Hematopoietic multipotent progenitor cell treated with erythropoietin and hydrocortisone succinate and interleukin-3 and kit ligand, for 4 days (in vitro differentiated cells): ENCODE results near the gene PSAPL1.

Experiments used
- DNase-seq: peaks from one replicate; pipeline ENCODE4 v3.0.0-alpha.2; 2015

The PSAPL1 gene

DNA sequence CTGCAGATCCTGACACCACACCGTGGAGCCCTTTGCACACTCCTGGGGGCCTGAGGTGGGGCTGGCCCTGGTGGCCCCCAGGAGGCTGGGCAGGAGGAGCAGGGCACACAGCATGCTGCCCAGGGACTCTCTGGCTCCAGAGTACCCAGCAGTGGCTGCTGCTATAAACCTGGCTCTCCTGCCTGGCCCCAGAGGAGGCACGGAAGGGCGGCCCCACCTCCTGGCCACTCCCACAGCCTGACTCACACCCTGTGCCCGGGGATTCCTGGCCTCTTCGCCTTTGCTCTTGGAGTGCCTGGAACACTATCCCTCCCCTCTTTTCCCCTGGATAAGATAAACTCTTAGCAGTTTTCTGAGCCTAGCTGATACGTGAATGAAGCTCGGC lies at the start of gene PSAPL1:
PSAPL1 (minus strand) TSS at position 165 of the 385 bp plus-strand sequence; CDS start at position 114, 51 bp downstream.
- peak; percentile 6 for DNase-seq

DNA sequence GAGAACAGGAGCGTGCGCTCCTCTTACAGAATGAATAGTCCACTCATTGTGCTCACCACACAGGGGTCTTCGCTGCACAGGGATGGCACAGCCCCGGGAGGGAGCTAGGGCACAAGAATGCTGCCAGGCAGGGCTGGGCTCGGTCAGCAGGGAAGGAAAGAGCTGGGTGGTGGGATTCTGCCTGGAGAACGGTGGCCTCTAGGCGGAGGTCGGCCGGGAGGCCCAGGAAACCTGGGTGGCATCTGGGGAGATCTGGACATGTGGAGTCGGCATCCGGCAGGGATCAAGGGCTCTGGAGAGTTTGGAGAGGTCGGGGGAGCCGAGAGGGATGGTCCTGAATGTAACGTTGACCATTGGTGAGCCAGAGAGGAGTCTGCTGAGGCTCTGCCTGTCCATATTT lies 46.5 kb upstream of the PSAPL1 start:
- no peak for DNase-seq

DNA sequence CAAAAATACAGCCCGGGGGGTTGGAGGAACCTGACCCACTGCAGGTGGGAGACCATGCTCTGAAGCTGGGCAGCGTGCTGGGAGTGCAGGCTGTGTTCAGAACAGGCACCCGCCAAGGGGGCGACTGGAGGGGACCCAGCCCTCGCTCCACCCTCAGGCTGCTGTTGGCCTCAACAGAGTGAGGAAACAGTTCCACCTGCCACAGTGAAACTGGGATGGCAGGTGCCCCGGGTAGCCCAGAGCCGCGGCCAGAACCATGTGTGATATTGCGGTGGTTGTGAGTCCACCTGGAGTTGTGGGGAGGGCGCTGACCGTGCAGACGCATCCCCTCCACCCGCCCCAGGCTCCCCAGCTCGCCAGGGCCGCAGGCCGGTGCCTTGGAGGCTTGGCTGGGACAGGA lies 45.7 kb upstream of the PSAPL1 start:
- no peak for DNase-seq

DNA sequence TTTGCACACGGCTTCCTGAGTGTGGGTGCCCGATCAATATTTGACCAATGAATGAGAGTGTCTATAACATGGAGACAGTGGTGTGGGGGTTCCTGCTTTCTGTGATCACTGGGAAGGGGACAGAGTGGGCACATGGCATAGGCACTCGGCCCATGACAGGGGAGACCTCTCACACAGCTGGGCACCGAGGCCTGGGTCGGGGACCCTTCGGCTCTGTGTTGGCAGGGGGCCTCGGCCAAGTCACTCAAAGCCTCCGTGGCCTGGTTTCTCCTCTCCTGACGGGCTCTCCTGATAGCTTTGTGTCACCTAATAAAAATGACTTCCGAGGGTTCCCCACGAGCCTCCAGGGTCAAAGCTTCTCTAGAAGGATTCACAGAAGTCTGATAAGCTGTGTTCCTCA lies 43.9 kb upstream of the PSAPL1 start:
- DNase-seq = no peak

- DNase-seq = no peak
Measured at GRCh38 chr4:7477695-7478094, 43.0 kb upstream of the PSAPL1 start.

DNA sequence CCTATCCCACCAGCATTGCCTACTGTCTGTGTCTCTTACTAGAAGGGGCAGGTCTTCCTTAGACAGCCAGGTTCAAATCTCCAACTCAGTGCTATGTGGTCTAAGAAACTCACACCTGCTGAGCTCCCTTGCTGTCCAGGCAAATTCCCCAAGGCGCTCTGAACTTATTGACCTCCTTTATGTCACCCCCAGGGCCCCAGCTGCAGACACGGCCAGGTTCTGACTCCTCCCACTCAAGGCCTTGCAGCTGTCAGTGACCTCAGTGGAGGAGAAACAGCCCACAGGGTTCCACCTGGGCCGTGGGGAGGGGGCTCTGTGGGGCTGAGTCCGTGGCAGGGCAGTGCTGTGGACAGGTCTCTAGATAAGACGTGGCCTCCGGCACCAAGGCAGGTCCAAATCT lies 42.1 kb upstream of the PSAPL1 start:
- no peak for DNase-seq

- no peak for DNase-seq
Measured at GRCh38 chr4:7475207-7475606, 40.5 kb upstream of the PSAPL1 start.

- DNase-seq = no peak
Measured at GRCh38 chr4:7474320-7474719, 39.6 kb upstream of the PSAPL1 start.

- DNase-seq = no peak
Measured at GRCh38 chr4:7473081-7473480, 38.4 kb upstream of the PSAPL1 start.

DNA sequence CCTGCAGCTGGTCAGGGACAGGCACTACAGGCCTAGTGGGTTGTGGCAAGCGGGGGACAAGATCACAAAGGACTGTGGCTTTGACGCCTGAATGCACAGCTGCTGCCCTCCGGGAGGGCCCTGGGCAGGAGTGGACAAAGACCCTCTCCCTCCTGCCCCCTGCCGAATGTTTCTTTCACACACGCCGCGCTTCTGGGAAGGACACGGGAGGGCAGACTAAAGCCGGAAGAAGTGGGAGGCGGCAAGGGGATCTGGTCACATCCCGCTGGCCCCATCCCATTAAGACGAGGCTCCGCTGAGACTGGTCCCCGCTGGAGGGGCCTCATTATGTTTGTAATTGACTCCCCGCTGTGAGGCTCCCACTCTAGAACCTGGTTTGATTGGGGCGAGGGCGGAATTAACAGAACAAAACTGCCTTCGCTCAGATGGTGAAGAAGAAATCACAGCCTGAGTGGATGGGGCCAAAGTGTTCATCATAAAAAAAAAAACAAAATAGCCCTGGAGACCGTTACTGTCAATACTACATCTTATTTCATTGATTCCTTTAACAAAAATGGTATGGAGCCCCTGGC lies 37.8 kb upstream of the PSAPL1 start:
- no peak for DNase-seq

DNA sequence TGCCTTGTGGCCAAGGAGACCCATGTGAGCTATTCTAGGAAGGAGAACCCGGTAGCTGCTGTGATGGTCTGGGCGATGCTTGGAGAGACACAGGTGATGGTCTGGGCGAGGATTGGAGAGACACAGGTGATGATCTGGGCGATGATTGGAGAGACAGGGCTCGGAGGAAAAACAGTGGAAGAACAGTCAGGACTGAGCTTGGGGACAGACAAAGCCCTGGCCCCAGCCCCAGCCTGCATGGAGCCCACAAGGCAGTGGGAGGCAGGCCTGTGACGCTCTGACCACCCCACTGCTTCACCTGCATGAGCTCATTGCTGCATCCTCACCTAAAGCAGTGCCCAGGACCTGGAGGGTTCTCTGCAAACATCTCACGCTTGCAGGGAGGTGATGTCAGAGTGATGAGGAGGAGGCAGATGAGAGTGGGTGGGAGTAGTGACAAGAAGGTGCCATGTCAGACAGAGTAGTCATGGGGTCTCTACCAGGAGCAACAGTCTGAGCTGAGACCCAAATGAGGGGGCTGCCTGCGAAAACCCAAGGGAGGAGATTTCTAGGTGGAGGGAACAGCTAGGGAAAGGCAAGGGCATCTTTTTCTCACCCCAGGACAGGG lies 35.9 kb upstream of the PSAPL1 start:
- no peak for DNase-seq

- no peak for DNase-seq
Measured at GRCh38 chr4:7470111-7470510, 35.4 kb upstream of the PSAPL1 start.

DNA sequence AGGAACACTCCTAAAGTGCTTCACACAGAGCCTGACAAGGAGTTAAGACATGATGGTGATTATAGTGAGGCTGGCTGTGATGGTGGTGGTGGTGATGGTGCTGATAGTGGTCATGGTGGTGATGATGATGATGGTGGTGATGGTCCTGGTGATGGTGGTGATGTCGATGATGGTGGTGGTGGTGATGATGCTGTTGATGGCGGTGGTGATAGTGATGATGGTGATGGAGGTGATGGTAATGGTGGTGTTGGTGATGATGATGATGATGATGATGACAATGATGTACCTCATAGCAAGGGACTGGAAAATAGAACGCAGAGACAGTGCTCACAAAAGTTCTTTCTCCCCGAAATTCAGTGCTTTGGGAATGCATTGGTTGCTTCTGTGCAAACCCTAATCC lies 34.3 kb upstream of the PSAPL1 start:
- DNase-seq = no peak

- DNase-seq = no peak
Measured at GRCh38 chr4:7467471-7467870, 32.7 kb upstream of the PSAPL1 start.

GRCh38 chr4:7466904-7467303 lies 32.2 kb upstream of the PSAPL1 start:
- no peak for DNase-seq

GRCh38 chr4:7466215-7466614 lies 31.5 kb upstream of the PSAPL1 start:
- no peak for DNase-seq

DNA sequence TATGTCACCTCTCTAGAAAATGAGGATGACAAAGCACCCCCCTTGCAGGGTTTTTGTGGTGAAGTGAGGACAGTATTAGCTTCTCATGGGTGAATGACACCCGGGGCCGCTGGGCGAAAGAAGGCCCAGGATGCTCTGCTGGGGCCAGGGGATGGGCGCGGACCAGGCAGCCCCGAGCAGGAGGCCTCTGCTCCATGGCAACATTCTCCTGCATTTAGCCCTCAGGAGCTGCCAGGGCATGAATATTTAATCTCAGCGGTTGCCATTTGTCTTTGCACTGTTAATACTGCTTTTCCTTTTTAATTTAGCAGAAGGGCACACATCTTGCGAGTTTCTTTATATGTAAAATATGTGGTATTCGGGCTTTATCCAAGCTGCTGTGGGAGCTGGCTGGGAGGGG lies 30.3 kb upstream of the PSAPL1 start:
- DNase-seq = no peak

DNA sequence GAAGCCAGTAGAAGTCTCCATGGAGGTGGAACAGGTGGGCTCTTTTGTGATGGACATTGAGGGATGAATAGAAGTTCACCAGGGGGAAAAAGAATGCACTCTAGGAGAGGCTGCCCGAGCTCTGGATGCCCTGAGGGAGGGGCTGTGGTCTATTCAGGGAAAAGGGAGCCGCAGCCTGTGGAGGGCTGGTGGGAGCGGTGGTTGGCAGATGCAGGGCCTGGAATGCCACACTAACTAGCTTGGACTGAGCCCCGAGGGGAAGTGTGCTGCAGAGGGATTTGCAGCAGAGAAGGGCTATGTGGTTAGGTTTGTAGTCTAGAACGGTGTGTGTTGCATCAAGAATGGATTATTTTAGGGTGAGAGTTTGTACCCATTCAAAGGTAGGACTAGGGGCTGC lies 29.5 kb upstream of the PSAPL1 start:
- DNase-seq = no peak

DNA sequence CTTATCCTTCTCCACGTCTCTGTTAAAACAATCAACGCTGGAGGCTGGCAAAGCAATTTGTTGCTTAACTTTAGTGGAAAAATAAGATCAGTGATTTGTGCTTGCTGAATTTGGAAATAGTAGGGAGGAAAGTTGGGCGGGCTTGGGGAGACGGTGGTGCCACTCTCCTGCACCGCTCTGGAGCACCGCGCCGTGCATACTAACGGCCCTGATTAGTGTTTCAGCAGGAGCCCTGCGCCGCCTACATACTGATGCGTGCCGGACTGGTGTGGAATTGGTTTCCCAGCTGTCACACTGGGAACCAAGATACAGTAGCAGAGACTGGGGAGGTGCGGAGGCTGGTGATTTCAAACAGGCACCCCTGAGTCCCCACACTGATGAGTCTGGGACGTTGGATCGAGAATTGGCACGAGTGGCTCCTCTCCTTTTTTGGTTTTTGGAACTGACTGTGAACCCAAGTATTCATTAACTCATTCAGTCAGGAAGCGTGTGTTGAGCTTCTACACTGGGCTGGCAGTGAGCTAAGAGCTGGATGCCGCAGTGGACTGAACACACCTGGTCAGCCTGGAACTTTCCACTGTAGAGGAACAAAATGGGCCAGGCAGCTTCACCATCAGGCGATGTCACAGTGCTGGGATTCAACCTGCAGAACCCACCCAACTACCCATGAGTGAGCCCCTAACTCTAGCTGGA lies 29.0 kb upstream of the PSAPL1 start:
- DNase-seq = no peak

- DNase-seq = no peak
Measured at GRCh38 chr4:7462509-7462971, 27.8 kb upstream of the PSAPL1 start.

GRCh38 chr4:7461230-7461629 lies 26.5 kb upstream of the PSAPL1 start:
- no peak for DNase-seq

DNA sequence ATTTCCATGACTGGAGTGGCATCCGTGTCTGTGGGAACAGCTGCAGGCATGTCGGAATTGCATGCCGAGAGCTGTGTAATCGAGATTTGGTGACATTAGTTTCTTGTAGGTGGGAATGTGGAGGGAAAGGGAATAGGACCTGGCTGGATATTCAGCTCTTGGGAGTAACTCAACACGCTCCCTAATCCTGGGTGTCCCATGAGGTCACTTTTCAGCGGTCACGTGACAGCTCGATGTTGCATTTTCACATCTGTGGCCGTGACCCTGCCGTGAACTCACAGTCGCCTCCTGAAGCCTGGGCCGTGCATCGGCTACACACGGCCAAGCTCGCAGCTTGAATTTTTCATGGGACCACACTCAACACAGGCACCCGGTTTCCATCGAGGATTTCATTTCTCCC lies 25.8 kb upstream of the PSAPL1 start:
- no peak for DNase-seq

DNA sequence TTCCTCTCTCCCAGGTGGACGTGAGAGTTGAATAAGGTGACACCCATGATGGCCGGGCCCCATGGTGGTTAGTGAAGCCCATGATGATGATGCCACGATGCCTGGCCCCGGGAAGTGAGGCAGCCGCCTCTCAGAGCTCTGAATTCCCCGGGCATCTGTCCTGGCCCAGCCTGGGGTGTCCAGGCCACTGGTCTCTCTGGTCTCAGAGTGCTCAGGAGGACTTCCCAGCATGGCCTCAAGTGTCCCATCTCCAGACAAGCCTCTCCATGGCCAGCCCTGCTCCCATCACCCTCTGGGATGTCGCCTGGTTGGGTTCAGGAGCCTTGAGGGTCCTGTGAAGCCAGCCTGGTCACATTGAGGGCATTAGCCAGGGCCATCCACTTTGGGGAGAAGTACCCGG lies 24.7 kb upstream of the PSAPL1 start:
- no peak for DNase-seq

GRCh38 chr4:7458477-7458876 lies 23.7 kb upstream of the PSAPL1 start:
- DNase-seq = no peak

DNA sequence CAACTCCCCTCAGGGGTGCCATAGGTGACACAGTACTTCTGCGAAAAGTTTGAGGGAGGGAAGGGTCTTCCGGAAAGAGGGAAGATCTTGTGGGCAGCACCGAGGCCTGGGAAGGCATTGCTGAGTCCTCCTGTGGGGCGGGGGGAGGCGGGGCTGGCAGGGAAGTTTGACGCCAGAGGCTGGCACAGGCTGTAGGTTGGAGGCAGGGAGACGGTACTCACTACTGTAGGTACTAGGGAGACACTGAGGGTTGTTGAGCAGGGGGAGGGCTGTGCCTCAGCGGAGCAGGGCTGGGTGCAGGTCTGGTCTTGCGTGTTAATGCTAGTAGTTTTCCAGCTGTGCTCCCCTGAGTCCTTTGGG lies 23.3 kb upstream of the PSAPL1 start:
- no peak for DNase-seq
